ENCODE measurements around the gene TEX29.

Gene TEX29

GRCh38 chr13:111389621-111390521 lies 69.4 kb downstream of the TEX29 start:
- in situ Hi-C loops (cut with HindIII; ENCODE audit: low sequenced_read_pairs) = no loop called here

- in situ Hi-C loops (cut with HindIII; ENCODE audit: low sequenced_read_pairs) = no loop called here
These were observed 70.3 kb downstream of the TEX29 start for GRCh38 chr13:111390522-111391270.

- in situ Hi-C loops (cut with HindIII; ENCODE audit: low sequenced_read_pairs) = no loop called here
These were observed 72.0 kb downstream of the TEX29 start for GRCh38 chr13:111392486-111392885.

- in situ Hi-C loops (cut with HindIII; ENCODE audit: low sequenced_read_pairs) = no loop called here
These were observed 72.9 kb downstream of the TEX29 start for GRCh38 chr13:111393221-111393790.

Data from endothelial cell of hepatic sinusoid (primary cell).